Erythroblast (primary cell): Measurements from ENCODE around the gene CHAT.

Source experiments
- DNase-seq, 2 experiments: peaks; one replicate each; lab custom pipeline; 2025; lab: John Stamatoyannopoulos, UW
- GATA1 ChIP-seq: IDR thresholded peaks from 2 replicates; pipeline ENCODE4 v1.6.1; 2011; ENCODE audit warnings: low read depth, mild to moderate bottlenecking, control low read depth, low read length, moderate library complexity
- POLR2A ChIP-seq: IDR thresholded peaks from 2 replicates; pipeline ENCODE4 v1.6.1; 2011; ENCODE audit warnings: mild to moderate bottlenecking, low read length

The CHAT gene

GRCh38 chr10:49633327-49634068 is 19.7 kb downstream of the CHAT start:
- no peak for DNase-seq
- TF ChIP-seq POLR2A (no peak), GATA1 (no peak)

GRCh38 chr10:49634069-49634660 is 20.3 kb downstream of the CHAT start:
- DNase-seq: no peak
- no peak for TF ChIP-seq GATA1
- TF ChIP-seq POLR2A: no peak

- TF ChIP-seq POLR2A (no peak), GATA1 (no peak)
- DNase-seq: no peak
Observed at GRCh38 chr10:49642311-49642710, 28.5 kb downstream of the CHAT start.

GRCh38 chr10:49643241-49644034 is 29.6 kb downstream of the CHAT start:
- DNase-seq: no peak
- no peak for TF ChIP-seq GATA1

- no peak for DNase-seq
- TF ChIP-seq GATA1: no peak
Observed at GRCh38 chr10:49644035-49644646, 30.3 kb downstream of the CHAT start.

- no peak for DNase-seq
- TF ChIP-seq GATA1 (no peak), POLR2A (no peak)
Observed at GRCh38 chr10:49645417-49645816, 31.6 kb downstream of the CHAT start.

GRCh38 chr10:49645871-49646870 is 32.3 kb downstream of the CHAT start:
- TF ChIP-seq GATA1: no peak
- no peak for DNase-seq

- TF ChIP-seq POLR2A (no peak), GATA1 (no peak)
- DNase-seq: no peak
Observed at GRCh38 chr10:49647554-49647953, 33.7 kb downstream of the CHAT start.

- TF ChIP-seq GATA1 (no peak), POLR2A (no peak)
Observed at GRCh38 chr10:49647985-49648795, 34.4 kb downstream of the CHAT start.

GRCh38 chr10:49649294-49649693 is 35.5 kb downstream of the CHAT start:
- TF ChIP-seq POLR2A: no peak
- no peak for TF ChIP-seq GATA1
- no peak for DNase-seq

More at GRCh38 chr10:49647985-49648795, 34.4 kb downstream of the CHAT start:
- DNase-seq: no peak

- DNase-seq: no peak
- no peak for TF ChIP-seq POLR2A
- TF ChIP-seq GATA1: no peak
Observed at GRCh38 chr10:49649936-49650723, 36.3 kb downstream of the CHAT start.

GRCh38 chr10:49650724-49651034 is 36.8 kb downstream of the CHAT start:
- no peak for DNase-seq
- TF ChIP-seq POLR2A: no peak
- TF ChIP-seq GATA1: no peak
